TTC549 (cell line): Measurements from ENCODE around the gene ERP44.
"Not testable (repeated sequence)": the region's sequence is repeated elsewhere in the genome, so short reads cannot be mapped to it uniquely, and the experiment has no call there.

Experiments used
- FAIRE-seq: peaks from 2 replicates; lab custom pipeline; 2012; peaks lifted over from hg19 to GRCh38; lab: Jason Lieb, UNC

Gene ERP44

GRCh38 chr9:100098887-100099721 is at the start of gene ERP44, which contains the start of gene INVS:
Gene ERP44, minus strand, starts transcription at chr9:100099000. Its CDS starts 160 bp downstream, at chr9:100098840.
Gene INVS, plus strand, starts transcription at chr9:100099243. Its CDS starts 5,279 bp downstream, at chr9:100104522.
- peak; percentile 77 for FAIRE-seq

- FAIRE-seq: not testable (repeated sequence)
These were observed 47.2 kb upstream of the ERP44 start for GRCh38 chr9:100145976-100146375.

- not testable (repeated sequence) for FAIRE-seq
These were observed 46.6 kb upstream of the ERP44 start for GRCh38 chr9:100145167-100145934.

GRCh38 chr9:100141862-100142261 is 43.1 kb upstream of the ERP44 start:
- not testable (repeated sequence) for FAIRE-seq

- not testable (repeated sequence) for FAIRE-seq
These were observed 41.5 kb upstream of the ERP44 start for GRCh38 chr9:100140303-100140702.

GRCh38 chr9:100136799-100137198 is 38.0 kb upstream of the ERP44 start:
- not testable (repeated sequence) for FAIRE-seq

GRCh38 chr9:100134731-100135130 is 35.9 kb upstream of the ERP44 start:
- no peak for FAIRE-seq

- FAIRE-seq: no peak
These were observed 33.2 kb upstream of the ERP44 start for GRCh38 chr9:100131875-100132430.

GRCh38 chr9:100131216-100131615 is 32.4 kb upstream of the ERP44 start:
- FAIRE-seq: no peak

- no peak for FAIRE-seq
These were observed 31.0 kb upstream of the ERP44 start for GRCh38 chr9:100129772-100130171.

- no peak for FAIRE-seq
These were observed 27.6 kb upstream of the ERP44 start for GRCh38 chr9:100126423-100126822.

GRCh38 chr9:100125910-100126309 is 27.1 kb upstream of the ERP44 start:
- FAIRE-seq: no peak

- FAIRE-seq: no peak
These were observed 26.4 kb upstream of the ERP44 start for GRCh38 chr9:100125236-100125635.

- no peak for FAIRE-seq
These were observed 21.5 kb upstream of the ERP44 start for GRCh38 chr9:100120286-100120685.

- FAIRE-seq: no peak
These were observed 18.5 kb upstream of the ERP44 start for GRCh38 chr9:100117316-100117715.

- FAIRE-seq: no peak
These were observed 14.0 kb upstream of the ERP44 start for GRCh38 chr9:100112677-100113336.

- no peak for FAIRE-seq
These were observed 12.4 kb upstream of the ERP44 start for GRCh38 chr9:100111235-100111634.

- FAIRE-seq: no peak
These were observed 9.8 kb upstream of the ERP44 start for GRCh38 chr9:100108559-100108958.

GRCh38 chr9:100106616-100107015 is 7.8 kb upstream of the ERP44 start:
- FAIRE-seq: no peak

- FAIRE-seq: no peak
These were observed 7.1 kb upstream of the ERP44 start for GRCh38 chr9:100105861-100106260.

GRCh38 chr9:100104314-100104713 is 5.5 kb upstream of the ERP44 start:
- FAIRE-seq: no peak

- no peak for FAIRE-seq
These were observed 2.8 kb upstream of the ERP44 start for GRCh38 chr9:100101608-100102007.
